ENCODE measurements around the gene TOM1L2.
A peak's percentile ranks its signal among the peaks of the same experiment; 100 is the strongest.
"Not testable (repeated sequence)": the region's sequence is repeated elsewhere in the genome, so short reads cannot be mapped to it uniquely, and the experiment has no call there.

The TOM1L2 gene

DNA sequence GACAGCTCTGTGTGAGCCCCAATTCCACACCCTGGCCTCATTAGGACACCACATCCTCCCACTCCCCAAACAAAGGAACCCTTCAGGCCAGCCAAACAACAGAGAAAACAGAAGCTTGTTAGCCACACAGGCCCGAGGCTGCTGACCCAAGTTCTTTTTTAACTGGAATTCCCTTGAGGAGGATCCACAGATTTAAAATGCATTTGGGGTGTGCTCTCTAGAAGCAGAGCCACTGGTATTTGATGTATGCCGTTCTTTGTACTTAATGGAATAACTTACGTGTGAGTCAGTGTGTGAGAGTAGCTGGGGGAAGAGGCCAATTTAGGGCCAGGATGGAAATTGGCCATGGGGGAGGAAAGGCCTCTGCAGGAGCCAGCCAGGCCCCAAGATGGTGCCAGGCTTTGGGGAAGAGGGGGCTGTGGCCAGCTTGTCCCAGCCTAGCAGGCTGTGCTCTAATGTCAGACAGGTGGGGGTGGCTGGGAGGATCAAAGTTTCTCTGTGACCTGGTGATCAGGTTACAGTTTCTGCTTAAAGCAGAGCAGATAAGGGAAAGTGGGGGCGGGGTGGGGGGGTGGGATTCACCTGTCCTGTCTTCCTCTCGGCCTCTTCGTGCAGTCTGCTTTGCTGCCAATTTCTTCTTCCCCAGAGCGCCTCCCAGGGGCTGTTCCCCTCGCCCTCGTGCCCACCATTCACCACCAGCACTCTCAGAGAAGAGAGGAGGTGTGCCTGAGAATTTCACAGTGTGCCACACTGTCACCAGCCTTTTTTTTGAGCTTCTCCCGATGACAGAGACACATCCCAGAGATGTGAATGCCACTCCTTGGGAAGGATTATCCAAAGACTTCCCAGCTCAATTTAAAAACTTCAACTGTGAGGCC, 50.8 kb downstream of the TOM1L2 start:
- DNase-seq (ENCODE audit: extremely low read depth, low read depth) = peak; percentile 69
- TF ChIP-seq, protein P1, sequence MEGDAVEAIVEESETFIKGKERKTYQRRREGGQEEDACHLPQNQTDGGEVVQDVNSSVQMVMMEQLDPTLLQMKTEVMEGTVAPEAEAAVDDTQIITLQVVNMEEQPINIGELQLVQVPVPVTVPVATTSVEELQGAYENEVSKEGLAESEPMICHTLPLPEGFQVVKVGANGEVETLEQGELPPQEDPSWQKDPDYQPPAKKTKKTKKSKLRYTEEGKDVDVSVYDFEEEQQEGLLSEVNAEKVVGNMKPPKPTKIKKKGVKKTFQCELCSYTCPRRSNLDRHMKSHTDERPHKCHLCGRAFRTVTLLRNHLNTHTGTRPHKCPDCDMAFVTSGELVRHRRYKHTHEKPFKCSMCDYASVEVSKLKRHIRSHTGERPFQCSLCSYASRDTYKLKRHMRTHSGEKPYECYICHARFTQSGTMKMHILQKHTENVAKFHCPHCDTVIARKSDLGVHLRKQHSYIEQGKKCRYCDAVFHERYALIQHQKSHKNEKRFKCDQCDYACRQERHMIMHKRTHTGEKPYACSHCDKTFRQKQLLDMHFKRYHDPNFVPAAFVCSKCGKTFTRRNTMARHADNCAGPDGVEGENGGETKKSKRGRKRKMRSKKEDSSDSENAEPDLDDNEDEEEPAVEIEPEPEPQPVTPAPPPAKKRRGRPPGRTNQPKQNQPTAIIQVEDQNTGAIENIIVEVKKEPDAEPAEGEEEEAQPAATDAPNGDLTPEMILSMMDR (IDR thresholded peaks at IDR 0.05; ENCODE audit: low read depth, low read length) = no peak

DNA sequence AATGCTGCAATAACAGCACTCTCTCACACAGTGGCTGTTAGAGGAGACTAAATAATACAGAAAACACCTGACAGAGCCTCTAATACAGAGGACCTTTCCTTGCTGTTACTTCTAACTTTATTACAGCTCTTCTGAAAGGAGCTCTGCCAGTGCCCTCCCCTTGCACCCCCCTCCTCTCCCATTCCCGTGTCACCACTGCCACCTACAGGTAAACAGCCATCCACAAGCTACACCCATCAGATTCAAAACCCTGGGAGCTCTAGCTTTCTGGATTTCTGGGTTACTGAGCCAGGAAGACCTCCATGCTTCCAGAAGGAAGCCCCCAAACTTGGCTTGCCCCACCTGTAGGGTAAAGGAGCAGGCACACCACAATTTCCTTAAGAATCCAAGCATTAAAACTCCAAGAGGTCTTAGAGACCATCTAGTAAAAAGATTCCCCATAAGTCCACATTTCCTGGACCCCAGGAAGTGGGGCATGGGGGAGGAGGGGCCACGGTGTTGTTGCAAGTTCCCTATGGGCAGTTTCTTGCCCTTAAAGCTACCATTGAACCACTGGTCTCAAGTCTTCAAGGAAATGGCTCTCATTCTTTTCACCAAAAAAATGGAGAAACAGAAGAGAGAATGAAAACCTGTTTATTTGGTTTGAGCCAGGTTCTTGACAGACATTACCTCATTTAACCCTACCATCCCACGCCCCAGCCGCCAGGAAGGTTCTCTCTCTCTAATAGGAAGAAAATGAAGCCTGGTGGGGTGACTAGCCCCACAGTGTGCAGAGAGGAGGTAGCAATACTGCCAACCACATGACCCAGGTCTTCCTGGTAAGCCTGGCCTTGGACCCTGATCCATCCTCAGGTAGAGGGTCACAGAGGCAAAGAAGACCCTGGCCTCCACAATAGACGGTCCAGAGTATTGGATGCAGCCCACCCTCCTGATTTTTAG, 52.8 kb downstream of the TOM1L2 start:
- peak; percentile 52 for DNase-seq (ENCODE audit: extremely low read depth, low read depth)
- TF ChIP-seq, protein P1 (IDR thresholded peaks at IDR 0.05; ENCODE audit: low read depth, low read length) = peak; percentile 89

DNA sequence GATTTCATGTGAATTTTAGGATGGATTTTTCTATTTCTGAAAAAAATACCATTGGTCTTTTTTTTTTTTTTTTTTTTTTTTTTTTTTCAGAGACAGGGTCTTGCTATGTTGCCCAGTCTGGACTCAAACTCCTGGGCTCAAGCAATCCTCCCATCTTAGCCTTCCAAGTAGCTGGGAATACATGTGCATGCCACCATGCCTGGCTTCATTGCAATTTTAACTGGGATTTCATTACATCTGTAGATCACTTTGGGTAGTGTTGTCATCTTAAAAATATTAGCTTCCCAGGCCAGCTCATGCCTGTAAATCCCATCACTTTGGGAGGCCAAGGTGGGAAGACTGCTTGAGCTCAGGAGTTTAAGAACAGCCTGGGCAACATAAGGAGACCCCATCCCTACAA, 54.8 kb downstream of the TOM1L2 start:
- DNase-seq (ENCODE audit: extremely low read depth, low read depth) = no peak
- TF ChIP-seq, protein P1 (IDR thresholded peaks at IDR 0.05; ENCODE audit: low read depth, low read length) = no peak

DNA sequence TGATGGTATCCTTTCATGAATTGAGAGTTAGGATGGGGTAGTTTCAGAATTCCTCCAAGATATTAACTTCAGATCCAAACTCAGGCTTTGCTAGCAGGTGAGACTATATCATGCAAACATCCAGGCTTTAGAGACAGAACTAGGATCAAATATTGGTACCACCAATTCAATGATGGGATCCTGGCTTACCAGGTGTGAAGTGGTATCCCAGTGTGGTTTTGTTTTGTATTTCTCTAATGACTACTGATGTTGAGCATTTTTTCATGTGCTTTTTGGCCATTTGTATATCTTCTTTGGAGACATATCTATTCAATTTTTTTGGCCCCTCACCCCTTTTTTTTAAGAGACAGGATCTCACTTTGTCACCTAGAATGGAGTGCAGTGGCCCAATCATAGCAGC, 57.0 kb downstream of the TOM1L2 start:
- DNase-seq (ENCODE audit: extremely low read depth, low read depth) = no peak
- TF ChIP-seq, protein P1 (IDR thresholded peaks at IDR 0.05; ENCODE audit: low read depth, low read length) = no peak

DNA sequence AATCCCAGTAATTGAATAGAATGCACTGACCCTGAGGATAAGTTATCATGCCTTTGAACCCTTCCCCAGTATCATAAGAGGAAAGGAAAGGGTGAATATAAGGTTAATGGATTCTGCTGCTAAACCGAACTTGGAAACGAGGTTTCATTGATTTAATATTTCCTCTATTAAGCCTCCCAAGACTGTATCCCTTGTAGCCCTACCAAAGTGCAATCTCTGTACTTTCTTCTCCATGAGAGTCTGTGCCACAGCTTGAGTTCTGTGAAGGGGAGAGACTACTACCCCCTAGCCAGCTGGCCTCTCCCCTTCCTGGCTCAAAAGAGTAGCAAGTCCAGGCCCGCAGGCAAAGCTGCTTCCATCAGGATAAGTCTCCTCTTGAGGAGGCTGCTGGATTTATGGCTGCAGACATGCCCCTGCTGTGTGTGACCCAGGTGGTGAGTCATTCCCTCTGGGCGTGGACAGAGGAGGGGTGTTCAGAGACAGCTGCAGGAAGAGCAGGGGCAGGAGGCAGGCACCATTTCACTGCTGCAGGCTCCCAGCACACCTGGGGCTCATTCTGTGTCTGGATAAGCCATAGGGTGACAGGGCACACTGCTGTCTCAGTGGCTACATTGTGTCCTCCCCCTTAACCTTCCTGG, 58.4 kb downstream of the TOM1L2 start:
- peak; percentile 39 for DNase-seq (ENCODE audit: extremely low read depth, low read depth)
- TF ChIP-seq, protein P1 (IDR thresholded peaks at IDR 0.05; ENCODE audit: low read depth, low read length) = no peak

DNA sequence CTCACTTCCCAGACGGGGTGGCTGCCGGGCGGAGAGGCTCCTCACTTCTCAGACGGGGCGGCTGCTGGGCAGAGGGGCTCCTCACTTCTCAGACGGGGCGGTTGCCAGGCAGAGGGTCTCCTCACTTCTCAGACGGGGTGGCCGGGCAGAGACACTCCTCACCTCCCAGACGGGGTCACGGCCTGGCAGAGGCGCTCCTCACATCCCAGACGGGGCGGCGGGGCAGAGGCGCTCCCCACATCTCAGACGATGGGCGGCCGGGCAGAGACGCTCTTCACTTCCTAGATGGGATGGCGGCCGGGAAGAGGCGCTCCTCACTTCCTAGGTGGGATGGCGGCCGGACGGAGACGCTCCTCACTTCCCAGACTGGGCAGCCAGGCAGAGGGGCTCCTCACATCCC, 59.9 kb downstream of the TOM1L2 start:
- DNase-seq (ENCODE audit: extremely low read depth, low read depth) = not testable (repeated sequence)

DNA sequence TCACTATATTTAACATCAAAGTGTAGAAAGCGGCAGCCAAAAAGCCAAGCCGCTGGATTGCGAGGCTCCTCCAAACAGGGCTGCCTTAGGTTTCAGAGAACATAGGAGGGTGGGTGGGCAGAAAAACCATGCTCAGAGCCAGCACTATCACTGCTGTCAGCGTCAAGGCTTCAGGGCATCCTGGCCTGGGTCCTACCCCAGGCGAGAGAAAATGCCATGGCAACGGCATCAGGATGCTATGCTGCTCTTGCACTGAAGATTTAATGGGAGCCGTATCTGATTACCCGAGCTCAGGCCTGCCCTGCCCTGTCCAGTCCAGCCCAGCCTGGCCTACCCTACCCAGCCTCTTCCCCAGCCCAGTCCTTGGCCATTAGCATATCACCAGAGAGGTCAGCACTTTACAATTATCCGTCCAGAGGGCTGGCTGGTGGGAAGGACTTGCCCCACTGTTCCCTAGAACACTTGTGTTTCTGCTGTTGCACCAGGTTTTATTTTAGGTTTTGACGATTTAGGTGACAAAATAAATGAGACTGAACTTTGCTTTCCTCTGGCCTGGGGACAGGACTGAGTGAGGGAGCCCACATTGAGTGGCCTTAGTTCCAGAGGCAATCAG, 61.1 kb downstream of the TOM1L2 start:
- no peak for DNase-seq (ENCODE audit: extremely low read depth, low read depth)
- TF ChIP-seq, protein P1 (IDR thresholded peaks at IDR 0.05; ENCODE audit: low read depth, low read length) = no peak
